H1 (cell line): Measurements from ENCODE around the gene BRIP1. TPM values are rescaled to one million over a fixed set of nuclear protein-coding genes. Genes with fewer than 3 reads are reported as not detected.

Experiments used
- CTCF ChIA-PET: fragments of 300-600 bp; sonication (Branson Sonifier 250); formaldehyde crosslinking; loops from one replicate; lab custom pipeline; 2021; ENCODE audit not compliant: partially characterized antibody; lab: Charles Lee
- POLR2A ChIA-PET: fragments of 300-600 bp; sonication (Branson Sonifier 250); formaldehyde crosslinking; loops from one replicate; lab custom pipeline; 2021; ENCODE audit warnings: inconsistent platforms; ENCODE audit not compliant: partially characterized antibody; lab: Charles Lee
- DNase-seq, 2 experiments: peaks; one replicate each; pipeline versions ENCODE4 v3.0.0 to v3.0.0-alpha.2; 2010 to 2022; ENCODE audit warnings: low spot score in 2 of 2, low read depth in 1 of 2, mixed read lengths in 1 of 2
- FAIRE-seq: peaks from 2 replicates; lab custom pipeline; 2011; peaks lifted over from hg19 to GRCh38; lab: Jason Lieb, UNC
- H2AFZ ChIP-seq: 2 replicates; pipeline ENCODE4 v1.8.1; 2012; ENCODE audit warnings: low read length, inconsistent platforms
- H2AK5ac ChIP-seq: 2 replicates; pipeline ENCODE4 v1.6.1; 2013; ENCODE audit warnings: low read depth, low read length
- H2BK120ac ChIP-seq: replicated peaks from 2 replicates; pipeline ENCODE3; 2013; ENCODE audit warnings: low read depth, low read length, inconsistent platforms
- H2BK12ac ChIP-seq: 2 replicates; pipeline ENCODE4 v1.6.1; 2013; ENCODE audit warnings: low read depth, low read length
- H2BK15ac ChIP-seq: 2 replicates; pipeline ENCODE4 v1.6.1; 2013; ENCODE audit warnings: low read length
- H2BK20ac ChIP-seq: 2 replicates; pipeline ENCODE4 v1.6.1; 2013; ENCODE audit warnings: low read length
- H2BK5ac ChIP-seq: 2 replicates; pipeline ENCODE4 v1.6.1; 2013; ENCODE audit warnings: low read depth, low read length
- H3K14ac ChIP-seq: 2 replicates; pipeline ENCODE4 v1.6.1; 2013; ENCODE audit warnings: inconsistent platforms; ENCODE audit not compliant: insufficient read length
- H3K18ac ChIP-seq: 2 replicates; pipeline ENCODE4 v1.6.1; 2013; ENCODE audit warnings: low read length; ENCODE audit errors: extremely low read depth
- H3K23ac ChIP-seq: 2 replicates; pipeline ENCODE4 v1.6.1; 2013; ENCODE audit warnings: inconsistent platforms; ENCODE audit not compliant: insufficient read length
- H3K23me2 ChIP-seq: 2 replicates; pipeline ENCODE4 v1.6.1; 2013; ENCODE audit warnings: low read depth, low read length
- H3K27ac ChIP-seq: 2 replicates; pipeline ENCODE4 v1.6.1; 2011; ENCODE audit warnings: low read depth, low read length, inconsistent platforms
- H3K27me3 ChIP-seq, 4 experiments: replicated peaks in 1 of 4; 1 replicate in 1 of 4; 2 replicates in 3 of 4; pipeline versions ENCODE4 v1.6.1 to v1.8.1; 2011 to 2013; ENCODE audit warnings: low read length in 3 of 4, mild to moderate bottlenecking in 3 of 4, inconsistent platforms in 2 of 4, mixed read lengths in 2 of 4, moderate library complexity in 1 of 4; ENCODE audit not compliant: control insufficient read depth in 3 of 4, insufficient read depth in 3 of 4; ENCODE audit errors: extremely low read depth in 1 of 4
- H3K36me3 ChIP-seq, 4 experiments: 2 replicates each; pipeline versions ENCODE4 v1.6.1 to v1.8.1; 2011 to 2013; ENCODE audit warnings: mild to moderate bottlenecking in 4 of 4, low read length in 3 of 4, moderate library complexity in 2 of 4, control low read depth in 1 of 4, inconsistent platforms in 1 of 4; ENCODE audit not compliant: insufficient read depth in 4 of 4, control insufficient read depth in 2 of 4
- H3K4ac ChIP-seq: replicated peaks from 2 replicates; pipeline ENCODE3; 2013; ENCODE audit warnings: low read length, low read depth, mixed read lengths, inconsistent platforms; ENCODE audit not compliant: insufficient read length
- H3K4me1 ChIP-seq, 4 experiments: replicated peaks in 1 of 4; 1 replicate in 1 of 4; 2 replicates in 3 of 4; pipeline versions ENCODE4 v1.6.1 to v1.8.1; 2011 to 2013; ENCODE audit warnings: low read length in 3 of 4, inconsistent platforms in 2 of 4, mixed read lengths in 1 of 4; ENCODE audit not compliant: insufficient read depth in 4 of 4, control insufficient read depth in 3 of 4
- H3K4me2 ChIP-seq, 2 experiments: 2 replicates each; pipeline versions ENCODE4 v1.6.1 to v1.8.1; 2011 to 2013; ENCODE audit warnings: low read depth in 2 of 2, low read length in 2 of 2, control low read depth in 1 of 2, inconsistent platforms in 1 of 2, mild to moderate bottlenecking in 1 of 2; ENCODE audit not compliant: insufficient read depth in 1 of 2
- H3K4me3 ChIP-seq, 4 experiments: fragments of 200-600, 300-600 bp in 1 of 4; sonication (generic), shearing (Covaris generic), sonication (Bioruptor Twin) in 1 of 4; 2 replicates each; pipeline versions ENCODE4 v1.5.1 to v1.8.1; 2011 to 2016; ENCODE audit warnings: low read length in 4 of 4, low read depth in 3 of 4, control low read depth in 2 of 4, inconsistent platforms in 2 of 4, mild to moderate bottlenecking in 2 of 4, mixed read lengths in 1 of 4, moderate library complexity in 1 of 4; ENCODE audit not compliant: insufficient read depth in 2 of 4; ENCODE audit errors: extremely low read depth in 1 of 4
- H3K56ac ChIP-seq: replicated peaks from 2 replicates; pipeline ENCODE3; 2013; ENCODE audit warnings: low read depth, mild to moderate bottlenecking, mixed read lengths, low read length, inconsistent platforms; ENCODE audit not compliant: insufficient read length
- H3K79me1 ChIP-seq: 2 replicates; pipeline ENCODE4 v1.6.1; 2013; ENCODE audit warnings: low read depth, low read length, control low read depth
- H3K79me2 ChIP-seq, 2 experiments: 2 replicates each; pipeline versions ENCODE4 v1.6.1 to v1.8.1; 2012 to 2013; ENCODE audit warnings: low read length in 2 of 2, mild to moderate bottlenecking in 2 of 2, inconsistent platforms in 1 of 2; ENCODE audit not compliant: insufficient read depth in 2 of 2, control insufficient read depth in 1 of 2
- H3K9ac ChIP-seq, 4 experiments: replicated peaks in 1 of 4; 1 replicate in 1 of 4; 2 replicates in 3 of 4; pipeline versions ENCODE4 v1.6.1 to v1.8.1; 2011 to 2013; ENCODE audit warnings: low read depth in 3 of 4, low read length in 3 of 4, control low read depth in 2 of 4, mild to moderate bottlenecking in 2 of 4, moderate library complexity in 2 of 4, inconsistent platforms in 1 of 4; ENCODE audit errors: extremely low read depth in 1 of 4
- H3K9me3 ChIP-seq, 2 experiments: 2 replicates each; pipeline versions ENCODE4 v1.6.1 to v1.8.1; 2012 to 2013; ENCODE audit warnings: mild to moderate bottlenecking in 2 of 2, moderate library complexity in 2 of 2, control low read depth in 1 of 2, inconsistent platforms in 1 of 2, low read depth in 1 of 2, low read length in 1 of 2, mixed read lengths in 1 of 2; ENCODE audit not compliant: insufficient read depth in 2 of 2
- H4K20me1 ChIP-seq, 2 experiments: replicated peaks in 1 of 2; 2 replicates each; pipeline versions ENCODE3 to v1.8.1; 2011 to 2013; ENCODE audit warnings: inconsistent platforms in 2 of 2, low read length in 2 of 2, mild to moderate bottlenecking in 1 of 2; ENCODE audit not compliant: insufficient read depth in 2 of 2, control insufficient read depth in 1 of 2
- H4K5ac ChIP-seq: 2 replicates; pipeline ENCODE4 v1.6.1; 2013; ENCODE audit warnings: low read length, low read depth, mixed read lengths, inconsistent platforms; ENCODE audit not compliant: insufficient read length
- H4K8ac ChIP-seq: 2 replicates; pipeline ENCODE4 v1.8.0; 2013; ENCODE audit warnings: mild to moderate bottlenecking, moderate library complexity, low read length, inconsistent platforms; ENCODE audit not compliant: insufficient read depth; ENCODE audit errors: extremely low read depth
- H4K91ac ChIP-seq: replicated peaks from 2 replicates; pipeline ENCODE3; 2013; ENCODE audit warnings: low read length, mixed read lengths, inconsistent platforms; ENCODE audit not compliant: insufficient read length
- TCF12 ChIP-seq: IDR thresholded peaks from 2 replicates; pipeline ENCODE4 v1.6.1; 2011; ENCODE audit warnings: low read depth, mild to moderate bottlenecking, low read length
- YY1 ChIP-seq: IDR thresholded peaks from 2 replicates; pipeline ENCODE4 v1.6.1; 2011; ENCODE audit warnings: low read depth, mild to moderate bottlenecking, low read length
- WGBS, 2 experiments: shearing (Covaris generic) in 1 of 2; methylation state at CpG; one replicate each; pipeline versions ENCODE4 v1.1.6 to v1.1.7; 2013 to 2015; ENCODE audit warnings: low lambda C conversion rate in 2 of 2, mixed read lengths in 2 of 2, inconsistent platforms in 1 of 2, low coverage in 1 of 2, missing lambda C conversion rate in 1 of 2; ENCODE audit not compliant: insufficient replicate concordance in 2 of 2, insufficient coverage in 1 of 2, insufficient read length in 1 of 2; ENCODE audit errors: extremely low coverage in 1 of 2, missing lambda C conversion rate in 1 of 2; 5-methylcytosine and 5-hydroxymethylcytosine counted together
- polyA plus RNA-seq, 7 experiments: library from polyadenylated mRNA; depleted of rRNA in 3 of 7; stranded (reverse) in 5 of 7; unstranded in 2 of 7; fragments of >200 nt in 5 of 7; fragments of 200-250 nt in 2 of 7; gene quantifications; 1 replicate in 5 of 7; 2 replicates in 1 of 7; 4 replicates in 1 of 7; pipeline versions ENCODE4 v1.2.1 to v1.2.3, GENCODE V29; 2011 to 2013; ENCODE audit warnings: missing spikeins in 2 of 7, mixed read lengths in 2 of 7
- total RNA-seq: library from RNA; stranded (reverse); fragmentation: NEBNext Ultra II Directional; extraction: Animal tissue kit (Norgen Biotek cat#: 25700); gene quantifications from 2 replicates; pipeline ENCODE4 v1.2.1, GENCODE V29; 2021

Gene BRIP1
- total and polyA plus RNA-seq, 2 of the 8 experiments (the other 6 are each of a cell fraction or from before 2014, with no cell fraction given) = 5.8 to 19.2 TPM

GRCh38 chr17:61907361-61907760, 44.0 kb upstream of the BRIP1 start:
- Histone ChIP-seq H3K18ac (no peak overlapping the region), H3K4me3 (no peak overlapping the region), H2BK120ac (no peak overlapping the region), H4K8ac (no peak overlapping the region), H3K27me3 (no peaks in the 10 kb centered on the region), H4K20me1 (no peaks in the 10 kb centered on the region), H2BK15ac (no peak overlapping the region), H2AFZ (no peak overlapping the region), H3K9ac (no peak overlapping the region), H4K5ac (no peak overlapping the region), H3K23me2 (no peaks in the 10 kb centered on the region), H3K23ac (no peak overlapping the region), H3K4ac (no peak overlapping the region), H3K79me1 (no peaks in the 10 kb centered on the region), H3K79me2 (no peaks in the 10 kb centered on the region), H3K9me3 (no peaks in the 10 kb centered on the region), H3K56ac (no peak overlapping the region), H2AK5ac (no peak overlapping the region), H4K91ac (no peak overlapping the region), H3K27ac (no peak overlapping the region), H3K4me2 (no peak overlapping the region), H3K36me3 (peaks cover 6 to 57% (median 28%) of the 10 kb centered on the region in 4 experiments; a peak in 7 of 8 replicates), H3K4me1 (no peaks in the 10 kb centered on the region), H2BK5ac (no peak overlapping the region), H2BK20ac (no peak overlapping the region), H3K14ac (no peak overlapping the region), H2BK12ac (no peak overlapping the region)
- no peak for TF ChIP-seq YY1
- TF ChIP-seq TCF12 = no peak
- DNase-seq (no peak), FAIRE-seq (no peak)
- ChIA-PET CTCF (no interaction called here), POLR2A (no interaction called here)
- 93% methylated on average over 5 of the region's 5 CpGs; no CpG with 5 or more reads in 1 of the 2 experiments for whole genome bisulfite sequencing, 2 experiments
